MCF 10A (cell line): ENCODE data around the gene PPP2R1A. TPM values are rescaled to one million over a fixed set of nuclear protein-coding genes. Genes with fewer than 3 reads are reported as not detected.
"Not testable (repeated sequence)": the region's sequence is repeated elsewhere in the genome, so short reads cannot be mapped to it uniquely, and the experiment has no call there.

Source experiments
- BruUV-seq: library from RNA; stranded (reverse); fragments of 400-500 nt; replicated peaks from 2 replicates; lab custom pipeline; 2021; lab: Mats Ljungman, UMichigan
- CTCF ChIA-PET: fragments of 300-600 bp; sonication (Branson Sonifier 250); formaldehyde crosslinking; extraction: SDS; loops from one replicate; lab custom pipeline; 2021; ENCODE audit warnings: antibody characterized with exemption, inconsistent platforms; lab: Yijun Ruan, JAX
- POLR2A ChIA-PET: fragments of 300-600, 350-650 bp; sonication (Branson Sonifier 250); formaldehyde crosslinking; extraction: SDS; loops from one replicate; lab custom pipeline; 2020; ENCODE audit warnings: antibody characterized with exemption, inconsistent platforms; lab: Yijun Ruan, JAX
- DNase-seq: peaks from one replicate; pipeline ENCODE4 v3.0.0-alpha.2; 2018; ENCODE audit not compliant: unreplicated experiment
- H3K27ac Mint-ChIP-seq: one replicate; pipeline ENCODE4 v1.8.0; 2022; ENCODE audit warnings: mild to moderate bottlenecking, low read depth, mixed read lengths; ENCODE audit not compliant: unreplicated experiment
- H3K27me3 Mint-ChIP-seq: one replicate; pipeline ENCODE4 v1.8.0; 2022; ENCODE audit warnings: mixed read lengths; ENCODE audit not compliant: insufficient read depth, unreplicated experiment
- H3K36me3 Mint-ChIP-seq: one replicate; pipeline ENCODE4 v1.8.0; 2022; ENCODE audit warnings: mild to moderate bottlenecking, moderate library complexity, mixed read lengths; ENCODE audit not compliant: insufficient read depth, unreplicated experiment
- H3K4me1 Mint-ChIP-seq: one replicate; pipeline ENCODE4 v1.8.0; 2022; ENCODE audit warnings: mixed read lengths; ENCODE audit not compliant: insufficient read depth, unreplicated experiment
- H3K4me3 Mint-ChIP-seq: one replicate; pipeline ENCODE4 v1.8.0; 2022; ENCODE audit warnings: mild to moderate bottlenecking, moderate library complexity, mixed read lengths; ENCODE audit not compliant: unreplicated experiment
- H3K9me3 Mint-ChIP-seq: one replicate; pipeline ENCODE4 v1.8.0; 2022; ENCODE audit warnings: mixed read lengths; ENCODE audit not compliant: unreplicated experiment
- CTCF ChIP-seq: fragments of 200-600 bp; IDR thresholded peaks from one replicate; pipeline ENCODE4 v1.8.0; 2022; ENCODE audit warnings: antibody characterized with exemption, mild to moderate bottlenecking; ENCODE audit not compliant: unreplicated experiment
- intact Hi-C: fragments of 100-400 bp; cut with micrococcal nuclease; formaldehyde crosslinking; loops from 2 replicates; pipeline ENCODE4 v1.14.1; 2022
- total RNA-seq: library from RNA; stranded (reverse); gene quantifications from 2 replicates; pipeline ENCODE4 v1.2.3, GENCODE V29; 2022

The PPP2R1A gene
- total RNA-seq, 1 experiment from 2014 or later = 194 TPM

DNA sequence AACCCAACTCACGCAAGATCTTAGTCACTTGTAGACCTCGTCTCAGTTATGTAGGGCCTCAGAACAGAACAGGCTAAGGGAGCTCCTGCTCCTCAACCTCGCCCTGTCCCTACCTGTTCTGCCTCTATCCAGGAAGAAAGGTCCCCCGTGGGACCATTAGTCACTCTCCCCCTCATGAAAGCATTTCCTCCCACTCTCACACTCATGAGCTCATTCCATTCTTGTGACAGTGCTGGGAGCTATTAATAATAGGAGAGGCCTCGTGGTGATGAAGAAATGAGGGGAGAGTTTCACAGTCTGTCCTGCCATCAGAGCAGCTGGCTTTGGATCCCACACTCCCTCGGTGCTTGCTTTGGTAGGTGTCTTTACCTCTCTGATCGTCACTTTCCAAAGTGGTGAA is 10.2 kb downstream of the PPP2R1A start:
- no peak for DNase-seq
- no TSS peak for BruUV-seq
- H3K27me3 Mint-ChIP-seq = no peaks in the 10 kb centered on the region
- ChIA-PET POLR2A (interaction anchor here (1.0 to 1.9 kb wide), 4 partner anchors 11 to 61 kb away, joined by 3 to 8 read pairs (median 4); partner anchors contain the start of gene ZNF616), CTCF (interaction anchor here (1.6 to 1.7 kb wide), 2 partner anchors 11 to 37 kb away, joined by 4 to 5 read pairs; partner anchors contain the start of gene PPP2R1A)
- H3K36me3 Mint-ChIP-seq = peaks cover 68% of the 10 kb centered on the region
- no peak for TF ChIP-seq CTCF
- peak overlapping the region; percentile 49 for H3K27ac Mint-ChIP-seq
- intact Hi-C loops = no loop called here
- H3K4me3 Mint-ChIP-seq = no peak overlapping the region
- H3K9me3 Mint-ChIP-seq = no peaks in the 10 kb centered on the region
- peaks cover 18% of the 10 kb centered on the region for H3K4me1 Mint-ChIP-seq

GRCh38 chr19:52200755-52201391 is 11.0 kb downstream of the PPP2R1A start:
- H3K9me3 Mint-ChIP-seq, H3K4me3 Mint-ChIP-seq, DNase-seq, H3K27me3 Mint-ChIP-seq, intact Hi-C loops, BruUV-seq, H3K27ac Mint-ChIP-seq: not testable (repeated sequence)
- CTCF ChIA-PET = interaction anchor here (1.6 kb wide), 1 partner anchor 11 kb away, joined by 4 read pairs; the partner anchor contains the start of gene PPP2R1A
- Mint-ChIP-seq H3K36me3 (peaks cover 67% of the 10 kb centered on the region), H3K4me1 (peaks cover 19% of the 10 kb centered on the region)
- POLR2A ChIA-PET = interaction anchor here (1.0 kb wide), 1 partner anchor 61 kb away, joined by 4 read pairs; the partner anchor contains the start of gene ZNF616

DNA sequence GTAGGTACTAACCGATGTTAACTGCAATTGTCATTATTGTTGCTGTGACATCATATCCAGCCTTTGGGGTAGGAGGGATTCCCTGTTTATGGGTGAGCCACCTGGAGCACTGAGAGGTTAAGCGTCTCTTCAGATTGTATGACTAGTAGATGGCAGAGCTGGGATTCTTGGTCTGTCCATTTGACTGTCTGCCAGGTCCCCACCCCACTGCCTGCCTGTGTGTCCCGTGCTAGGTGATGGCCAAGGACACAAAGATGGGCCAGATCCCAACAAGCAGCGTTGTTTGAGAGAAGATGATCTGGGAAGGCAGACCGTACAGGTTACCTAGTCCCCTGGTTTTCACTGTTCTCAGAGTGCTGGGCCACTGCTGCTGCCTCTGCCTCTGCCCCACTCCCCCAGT is 16.6 kb downstream of the PPP2R1A start:
- BruUV-seq = no TSS peak

GRCh38 chr19:52211203-52211602 is 21.4 kb downstream of the PPP2R1A start:
- intact Hi-C loops = no loop called here
- Mint-ChIP-seq H3K27ac (no peak overlapping the region), H3K27me3 (no peaks in the 10 kb centered on the region), H3K4me1 (no peaks in the 10 kb centered on the region), H3K36me3 (peaks cover 92% of the 10 kb centered on the region), H3K4me3 (no peak overlapping the region), H3K9me3 (no peaks in the 10 kb centered on the region)
- ChIA-PET POLR2A (no interaction called here), CTCF (interaction anchor here (0.6 to 1.8 kb wide), 2 partner anchors 26 to 30 kb away, joined by 3 to 6 read pairs; no protein-coding TSS in a partner anchor)
- DNase-seq = no peak
- no TSS peak for BruUV-seq
- TF ChIP-seq CTCF = no peak

More for the DNA sequence above, 16.6 kb downstream of the PPP2R1A start:
- Mint-ChIP-seq H3K4me3 (no peak overlapping the region), H3K27me3 (no peaks in the 10 kb centered on the region), H3K36me3 (peaks cover 79% of the 10 kb centered on the region), H3K9me3 (no peaks in the 10 kb centered on the region), H3K27ac (no peak overlapping the region), H3K4me1 (peaks cover 10% of the 10 kb centered on the region)
- intact Hi-C loops = no loop called here
- ChIA-PET POLR2A (no interaction called here), CTCF (no interaction called here)
- no peak for TF ChIP-seq CTCF
- DNase-seq = no peak
